Panc1 (cell line): ENCODE data around the gene STARD13. TPM values are rescaled to one million over a fixed set of nuclear protein-coding genes. Genes with fewer than 3 reads are reported as not detected.

Experiments used
- ATAC-seq: fragments of 200-7000 bp; cut with Tn5 transposase; 2 replicates; pipeline ENCODE4 v1.9.1; 2020; ENCODE audit warnings: mild to moderate bottlenecking, moderate library complexity
- BruUV-seq: library from RNA; stranded (reverse); fragments of 400-500 nt; replicated peaks from 2 replicates; lab custom pipeline; 2021; lab: Mats Ljungman, UMichigan
- CTCF ChIA-PET: fragments of 300-600 bp; sonication (Branson Sonifier 250); formaldehyde crosslinking; loops from one replicate; lab custom pipeline; 2022; ENCODE audit warnings: antibody characterized with exemption; lab: Charles Lee
- POLR2A ChIA-PET: fragments of 300-600 bp; sonication (Branson Sonifier 250); formaldehyde crosslinking; loops from one replicate; lab custom pipeline; 2022; ENCODE audit warnings: antibody characterized with exemption; lab: Charles Lee
- DNase-seq: peaks from one replicate; pipeline ENCODE4 v3.0.0-alpha.2; 2010; ENCODE audit warnings: low read depth, low spot score
- H3K27ac ChIP-seq: 2 replicates; pipeline ENCODE4 v1.5.1; 2011; ENCODE audit warnings: mild to moderate bottlenecking, low read length, inconsistent platforms
- H3K27me3 ChIP-seq: fragments of 200-500 bp; sonication (Bioruptor generic); 2 replicates; pipeline ENCODE4 v1.6.0; 2014; ENCODE audit warnings: low read length, inconsistent platforms; ENCODE audit not compliant: control insufficient read depth, insufficient read depth
- H3K36me3 ChIP-seq: fragments of 200-500 bp; sonication (Bioruptor generic); 2 replicates; pipeline ENCODE4 v1.5.1; 2014; ENCODE audit warnings: inconsistent platforms, mild to moderate bottlenecking, low read length, moderate library complexity; ENCODE audit not compliant: control insufficient read depth, insufficient read depth
- H3K4me1 ChIP-seq: 2 replicates; pipeline ENCODE4 v1.5.1; 2011; ENCODE audit warnings: inconsistent platforms, mild to moderate bottlenecking, low read length, moderate library complexity; ENCODE audit not compliant: control insufficient read depth, insufficient read depth
- H3K4me3 ChIP-seq, 2 experiments: 2 replicates each; pipeline ENCODE4 v1.5.1; 2011 to 2012; ENCODE audit warnings: low read depth in 2 of 2, low read length in 2 of 2, mild to moderate bottlenecking in 2 of 2, inconsistent platforms in 1 of 2, moderate library complexity in 1 of 2
- H3K9me3 ChIP-seq: fragments of 200-500 bp; sonication (Bioruptor generic); 2 replicates; pipeline ENCODE4 v1.5.1; 2014; ENCODE audit warnings: low read depth, mild to moderate bottlenecking, inconsistent platforms, low read length, moderate library complexity; ENCODE audit not compliant: control insufficient read depth, insufficient read depth
- CTCF ChIP-seq: fragments of 450-650 bp; IDR thresholded peaks from 2 replicates; pipeline ENCODE4 v1.5.1; 2017; ENCODE audit warnings: mild to moderate bottlenecking
- POLR2AphosphoS5 ChIP-seq: IDR thresholded peaks from 2 replicates; pipeline ENCODE4 v1.6.1; 2012; ENCODE audit warnings: mild to moderate bottlenecking, low read depth, low read length, moderate library complexity
- REST ChIP-seq, 2 experiments: IDR thresholded peaks; 2 replicates each; pipeline ENCODE4 v1.6.1; 2011 to 2012; ENCODE audit warnings: low read depth in 2 of 2, control low read depth in 1 of 2, low read length in 1 of 2, mild to moderate bottlenecking in 1 of 2, moderate library complexity in 1 of 2; ENCODE audit not compliant: insufficient read depth in 1 of 2
- SIN3A ChIP-seq: IDR thresholded peaks from 2 replicates; pipeline ENCODE4 v1.6.1; 2012; ENCODE audit warnings: low read depth, mild to moderate bottlenecking, low read length, moderate library complexity, borderline replicate concordance; ENCODE audit not compliant: insufficient read depth
- TCF7L2 ChIP-seq: IDR thresholded peaks from 2 replicates; pipeline ENCODE4 v1.6.1; 2011; ENCODE audit warnings: mild to moderate bottlenecking, low read depth, low read length, inconsistent platforms
- in situ Hi-C: cut with HindIII; loops from 2 replicates; pipeline ENCODE4 v1.10.0; 2016; ENCODE audit warnings: low sequenced_read_pairs, low pct_unique_long_range_greater_than_20kb
- intact Hi-C: fragments of 100-400 bp; cut with micrococcal nuclease; formaldehyde crosslinking; loops from one replicate; pipeline ENCODE4 v1.10.0; 2022; ENCODE audit not compliant: unreplicated experiment
- total RNA-seq: library from RNA; stranded (reverse); gene quantifications from one replicate; pipeline ENCODE4 v1.2.1, GENCODE V29; 2021; ENCODE audit not compliant: unreplicated experiment

STARD13 gene
- total RNA-seq, 1 experiment from 2014 or later: 6.5 TPM

- intact Hi-C loops (no loop called here), in situ Hi-C loops (no loop called here)
- 0 out of 2 replicates have a peak, but pooled peaks cover 3% of the 10 kb centered on the region for H3K4me1 ChIP-seq
- ATAC-seq: no peak
- no peak for DNase-seq
- no peaks in the 10 kb centered on the region for H3K36me3 ChIP-seq
- no TSS peak for BruUV-seq
- H3K27ac ChIP-seq: no peak overlapping the region
- ChIA-PET CTCF (no interaction called here), POLR2A (no interaction called here)
- TF ChIP-seq REST (IDR thresholded peaks at IDR 0.05; ENCODE audit: insufficient read depth in 1 of 2, low read depth in 2 of 2, low read length in 1 of 2): no peak
- no peak for TF ChIP-seq SIN3A
- no peak for TF ChIP-seq CTCF
- TF ChIP-seq POLR2AphosphoS5: no peak
- no peak for TF ChIP-seq TCF7L2
- no peaks in the 10 kb centered on the region for H3K27me3 ChIP-seq
- no peaks in the 10 kb centered on the region for H3K9me3 ChIP-seq
- H3K4me3 ChIP-seq: no peak overlapping the region
Observed at GRCh38 chr13:33250609-33251008, 34.9 kb downstream of the STARD13 start.

- no TSS peak for BruUV-seq
- Histone ChIP-seq H3K27ac (no peak overlapping the region), H3K27me3 (no peaks in the 10 kb centered on the region), H3K4me1 (0 out of 2 replicates have a peak, but pooled peaks cover 3% of the 10 kb centered on the region), H3K36me3 (no peaks in the 10 kb centered on the region), H3K9me3 (no peaks in the 10 kb centered on the region), H3K4me3 (no peak overlapping the region)
- ChIA-PET CTCF (no interaction called here), POLR2A (no interaction called here)
- in situ Hi-C loops: no loop called here
- intact Hi-C loops: no loop called here
- ATAC-seq: no peak
- TF ChIP-seq TCF7L2 (no peak), REST (IDR thresholded peaks at IDR 0.05; ENCODE audit: insufficient read depth in 1 of 2, low read depth in 2 of 2, low read length in 1 of 2) (no peak), CTCF (no peak), SIN3A (no peak), POLR2AphosphoS5 (no peak)
- no peak for DNase-seq
Observed at GRCh38 chr13:33249894-33250293, 35.7 kb downstream of the STARD13 start.
